Testis (tissue), 2 donors: ENCODE results near the gene LGR5.

ENCODE experiments used
- POLR2A ChIP-seq: fragments of 450-650 bp; IDR thresholded peaks from one replicate; pipeline ENCODE4 v1.6.1; 2017; ENCODE audit warnings: antibody characterized with exemption, mild to moderate bottlenecking, moderate library complexity
- TF ChIP-seq, protein P1 (sequence below), 3 experiments: fragments of 450-650 bp in 2 of 3; fragments of 200-600 bp in 1 of 3; sonication (generic) in 1 of 3; IDR thresholded peaks; one replicate each; pipeline ENCODE4 v1.5.1; 2016 to 2019; ENCODE audit warnings: antibody characterized with exemption in 3 of 3, mild to moderate bottlenecking in 2 of 3, moderate library complexity in 1 of 3

DNA sequence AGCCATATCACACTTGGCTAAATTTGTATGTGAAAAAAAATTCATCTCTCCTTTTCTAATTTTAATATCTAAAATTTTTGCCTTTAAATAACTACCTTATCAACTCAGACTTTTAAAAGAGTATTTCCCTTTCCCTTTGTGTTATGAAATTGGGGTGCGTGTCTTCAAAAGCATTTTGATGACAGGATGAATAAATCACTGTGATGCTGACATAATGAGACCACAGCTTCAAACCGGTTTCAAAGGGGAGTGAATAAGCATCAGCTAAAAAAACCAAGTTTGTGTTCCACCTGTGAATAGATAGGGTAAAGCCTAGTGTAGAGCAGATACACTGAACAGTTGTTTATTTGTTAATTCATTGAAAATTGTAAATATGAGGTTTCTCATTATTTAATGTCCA, 85.0 kb downstream of the LGR5 start:
- TF ChIP-seq, protein P1, sequence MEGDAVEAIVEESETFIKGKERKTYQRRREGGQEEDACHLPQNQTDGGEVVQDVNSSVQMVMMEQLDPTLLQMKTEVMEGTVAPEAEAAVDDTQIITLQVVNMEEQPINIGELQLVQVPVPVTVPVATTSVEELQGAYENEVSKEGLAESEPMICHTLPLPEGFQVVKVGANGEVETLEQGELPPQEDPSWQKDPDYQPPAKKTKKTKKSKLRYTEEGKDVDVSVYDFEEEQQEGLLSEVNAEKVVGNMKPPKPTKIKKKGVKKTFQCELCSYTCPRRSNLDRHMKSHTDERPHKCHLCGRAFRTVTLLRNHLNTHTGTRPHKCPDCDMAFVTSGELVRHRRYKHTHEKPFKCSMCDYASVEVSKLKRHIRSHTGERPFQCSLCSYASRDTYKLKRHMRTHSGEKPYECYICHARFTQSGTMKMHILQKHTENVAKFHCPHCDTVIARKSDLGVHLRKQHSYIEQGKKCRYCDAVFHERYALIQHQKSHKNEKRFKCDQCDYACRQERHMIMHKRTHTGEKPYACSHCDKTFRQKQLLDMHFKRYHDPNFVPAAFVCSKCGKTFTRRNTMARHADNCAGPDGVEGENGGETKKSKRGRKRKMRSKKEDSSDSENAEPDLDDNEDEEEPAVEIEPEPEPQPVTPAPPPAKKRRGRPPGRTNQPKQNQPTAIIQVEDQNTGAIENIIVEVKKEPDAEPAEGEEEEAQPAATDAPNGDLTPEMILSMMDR (IDR thresholded peaks at IDR 0.05): no peak
- no peak for TF ChIP-seq POLR2A
